Activated naive CD4-positive, alpha-beta T cell (primary cell): ENCODE results near the gene COPB2.
"Not testable (repeated sequence)": the region's sequence is repeated elsewhere in the genome, so short reads cannot be mapped to it uniquely, and the experiment has no call there.

Experiments used
- DNase-seq, 4 experiments: peaks; one replicate each; lab custom pipeline; 2025; lab: John Stamatoyannopoulos, UW

Gene COPB2

DNA sequence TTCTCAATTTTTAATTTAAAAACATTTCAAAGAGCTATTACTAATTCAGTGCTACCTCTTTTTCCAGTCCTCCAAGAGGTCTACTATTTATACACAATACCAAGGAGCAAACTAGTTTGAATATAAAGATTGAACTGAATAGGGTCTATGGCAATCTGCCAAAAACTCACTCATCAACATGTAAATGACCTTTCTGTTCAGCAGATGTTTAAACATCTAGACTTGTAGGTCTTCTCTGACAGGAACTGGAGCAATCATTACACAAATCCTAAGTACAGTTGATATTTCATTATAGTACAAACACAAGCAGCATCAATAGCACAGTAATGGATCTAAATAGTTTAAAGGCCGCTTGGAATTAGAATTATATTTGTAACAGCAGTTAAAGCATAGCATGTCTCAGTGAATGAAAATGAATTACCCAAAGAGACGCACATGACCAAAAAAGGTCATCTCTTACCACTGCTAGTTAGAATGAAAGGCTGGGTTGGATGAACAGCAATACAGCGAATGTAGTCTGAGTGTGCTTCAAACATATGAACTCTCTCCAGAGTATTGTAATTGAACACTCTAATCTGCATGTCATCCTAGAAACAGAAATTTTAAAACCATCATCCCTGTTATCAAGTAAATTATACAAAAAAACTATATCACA lies 10.7 kb downstream of the COPB2 start:
- no peak for DNase-seq

DNA sequence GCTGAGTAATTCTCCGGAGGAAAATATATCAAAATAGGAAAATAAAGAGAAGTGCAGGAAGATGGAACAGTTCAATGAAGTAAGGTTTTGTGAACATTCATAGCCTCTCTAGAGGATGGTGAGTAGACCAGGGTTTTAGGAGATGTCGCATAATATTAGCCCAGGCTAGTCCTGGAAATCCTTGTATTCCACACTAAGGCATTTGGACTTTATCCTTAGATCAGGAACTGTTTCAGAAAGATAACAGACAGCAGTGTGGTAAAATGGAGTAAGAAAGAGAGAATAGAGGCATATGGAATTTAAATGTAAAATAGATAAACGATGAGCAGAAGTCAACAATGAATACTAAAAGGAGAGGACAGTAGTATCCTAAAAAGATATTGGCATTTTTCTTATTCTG lies 12.1 kb downstream of the COPB2 start:
- no peak for DNase-seq

DNA sequence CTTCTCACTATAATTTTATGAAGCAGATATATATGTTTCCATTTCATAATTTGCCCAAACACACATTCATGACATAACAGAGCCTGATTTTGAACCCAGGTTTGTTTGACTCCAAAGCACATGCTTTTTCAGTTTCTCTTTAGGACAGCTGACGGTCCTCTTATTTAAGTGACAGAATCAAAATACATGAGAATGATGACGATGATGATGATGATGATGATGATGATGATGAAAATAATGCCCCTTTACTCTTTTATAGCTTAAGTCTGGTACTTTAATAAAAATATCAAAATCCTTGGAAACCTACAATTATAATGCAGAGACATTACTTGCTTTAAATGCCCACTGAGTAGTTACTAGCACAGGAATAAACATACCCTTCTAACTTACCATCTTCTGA lies 15.3 kb downstream of the COPB2 start:
- no peak for DNase-seq

DNA sequence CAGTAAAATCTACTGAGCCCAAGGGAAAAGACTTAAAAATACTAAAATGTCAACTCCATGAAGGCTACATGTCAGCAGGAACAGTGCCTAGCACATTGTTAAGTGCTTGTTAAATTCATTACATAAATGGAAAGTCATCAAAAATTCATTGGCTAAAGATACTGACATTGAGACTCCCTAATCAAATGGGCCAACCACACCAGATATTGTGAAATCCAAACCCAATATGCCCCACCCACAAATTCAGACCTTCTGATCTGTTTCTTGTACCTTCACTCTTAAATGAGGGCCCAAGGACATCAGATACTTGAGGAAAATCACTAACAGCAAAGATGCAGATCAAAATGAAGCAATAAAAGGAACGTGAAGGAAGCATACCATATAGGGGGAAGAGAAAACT lies 24.9 kb downstream of the COPB2 start:
- no peak for DNase-seq

DNA sequence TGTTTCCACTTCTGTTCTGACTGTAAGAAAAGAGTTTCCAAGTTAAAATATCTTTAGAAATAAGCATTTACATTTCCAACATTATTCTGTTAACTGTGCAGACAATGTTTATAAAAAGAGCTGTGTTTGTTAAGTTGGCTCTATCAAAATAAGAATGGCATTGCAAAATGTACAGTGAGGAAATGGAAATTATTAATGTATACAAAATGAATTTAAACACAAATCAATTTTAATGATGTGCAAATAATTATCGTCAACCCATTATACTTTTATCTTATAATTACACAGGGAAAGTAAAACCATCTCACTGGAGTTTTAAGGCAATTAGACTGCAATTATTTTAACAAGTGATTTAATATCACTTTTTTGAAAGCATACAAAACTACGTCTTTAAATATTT lies 28.2 kb downstream of the COPB2 start:
- no peak for DNase-seq

DNA sequence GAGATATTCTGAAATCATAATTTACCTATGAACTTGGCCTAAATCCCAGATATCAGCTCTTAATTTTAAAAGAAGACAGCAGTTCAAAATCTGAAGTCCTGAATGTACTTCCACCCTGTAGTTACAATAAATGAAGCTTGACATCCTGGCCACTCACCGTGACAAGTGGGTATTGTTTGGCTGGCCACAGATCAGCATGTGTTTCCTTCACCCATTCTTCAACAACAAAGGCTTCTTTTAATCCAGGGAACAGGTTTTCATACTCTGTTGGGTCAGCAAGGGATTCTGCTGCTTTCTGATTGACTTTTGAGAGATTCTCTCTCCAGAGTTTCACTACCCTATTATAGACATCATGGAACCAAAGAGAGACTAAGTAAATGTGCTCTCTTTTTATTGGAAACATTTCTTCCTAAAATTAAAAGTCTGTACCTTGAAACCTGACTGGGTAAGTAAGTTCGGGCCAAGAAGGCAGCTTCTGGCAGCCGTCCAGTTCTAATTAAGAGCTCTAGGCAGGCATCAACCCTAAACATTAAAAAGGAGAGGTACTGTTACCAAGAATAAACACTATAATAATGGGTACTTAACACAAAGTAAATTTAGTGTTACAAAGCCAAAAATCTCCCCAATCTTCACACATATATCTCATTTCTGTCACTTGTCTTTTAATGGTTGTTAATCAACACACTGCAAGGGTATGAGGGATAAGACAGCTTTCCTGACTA lies 30.4 kb downstream of the COPB2 start:
- DNase-seq, result no peak

DNA sequence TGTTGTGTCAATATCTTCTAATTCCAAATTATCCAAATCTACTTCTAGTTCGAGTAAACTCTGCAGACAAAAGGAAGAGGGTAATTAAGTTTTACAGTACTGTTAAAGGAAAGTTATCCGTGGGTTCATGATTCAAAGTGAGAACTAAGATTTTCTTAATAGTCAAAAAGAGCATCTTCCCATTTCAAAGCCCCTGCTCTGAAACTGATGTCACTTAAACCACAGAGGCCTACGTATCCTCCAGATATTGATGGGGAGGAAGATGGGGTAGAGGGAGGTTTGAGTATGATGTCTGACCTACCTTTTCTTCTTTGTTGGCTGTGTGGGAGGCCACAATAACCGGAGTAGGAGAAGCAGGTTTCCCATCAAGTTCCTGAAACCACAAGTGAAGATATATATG lies 31.5 kb downstream of the COPB2 start:
- no peak for DNase-seq

DNA sequence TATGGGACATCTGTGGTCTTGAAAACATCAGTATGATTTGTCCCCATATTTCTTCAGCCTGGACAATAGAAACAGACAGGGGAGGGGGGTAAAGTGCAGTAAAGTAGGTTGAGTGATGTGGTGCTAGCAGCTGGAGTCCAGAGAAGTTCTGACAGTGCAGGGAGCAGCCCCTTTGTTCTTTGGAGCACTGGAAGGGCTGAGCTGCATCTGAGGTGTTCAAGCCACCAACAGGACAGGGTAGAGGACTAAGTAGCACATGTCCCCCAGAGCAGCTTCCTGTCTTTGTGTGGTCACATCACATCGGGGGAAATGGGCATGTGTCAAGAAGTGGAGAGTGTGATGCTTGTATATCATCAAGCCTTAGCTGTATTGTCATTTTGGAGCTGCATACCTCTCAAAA lies 33.6 kb downstream of the COPB2 start:
- DNase-seq, result no peak

DNA sequence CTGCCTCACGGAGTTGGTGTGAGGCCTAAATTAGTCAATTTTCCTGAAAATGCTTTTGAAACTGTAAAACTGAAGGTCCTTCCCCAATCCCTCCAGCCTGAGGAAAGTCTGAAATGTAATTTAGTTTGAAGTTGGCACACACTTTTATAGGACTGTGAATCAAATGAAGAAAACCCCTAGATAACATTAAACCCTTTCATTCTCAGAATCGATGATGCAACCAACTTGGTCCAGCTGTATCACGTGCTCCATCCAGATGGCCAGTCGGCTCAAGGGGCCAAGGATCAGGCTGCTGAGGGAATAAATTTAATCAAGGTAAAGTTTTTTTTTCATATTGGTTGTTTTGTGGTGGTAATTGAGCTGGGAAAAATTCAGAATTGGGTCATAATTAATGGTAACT lies 34.0 kb downstream of the COPB2 start:
- no peak for DNase-seq

DNA sequence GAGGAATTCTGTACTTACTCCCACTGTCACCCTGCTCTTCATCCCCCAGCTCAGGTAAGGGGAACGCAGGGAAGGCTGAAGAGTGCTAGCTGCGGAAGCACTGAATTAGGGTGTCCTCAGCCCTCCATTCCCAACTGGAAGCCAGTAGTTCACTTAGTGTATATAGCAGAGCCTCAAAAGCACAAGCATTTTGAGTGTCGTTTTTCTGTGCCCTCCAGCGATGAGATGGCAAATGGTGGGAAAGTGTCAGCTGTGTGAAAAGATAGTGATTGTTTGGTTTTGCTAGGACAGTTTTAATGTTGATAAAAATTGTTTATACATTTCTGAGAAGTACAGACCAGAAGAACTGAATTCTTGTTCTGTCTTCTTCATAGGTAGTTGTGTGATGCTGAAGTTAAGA lies 34.8 kb downstream of the COPB2 start:
- DNase-seq, result no peak

DNA sequence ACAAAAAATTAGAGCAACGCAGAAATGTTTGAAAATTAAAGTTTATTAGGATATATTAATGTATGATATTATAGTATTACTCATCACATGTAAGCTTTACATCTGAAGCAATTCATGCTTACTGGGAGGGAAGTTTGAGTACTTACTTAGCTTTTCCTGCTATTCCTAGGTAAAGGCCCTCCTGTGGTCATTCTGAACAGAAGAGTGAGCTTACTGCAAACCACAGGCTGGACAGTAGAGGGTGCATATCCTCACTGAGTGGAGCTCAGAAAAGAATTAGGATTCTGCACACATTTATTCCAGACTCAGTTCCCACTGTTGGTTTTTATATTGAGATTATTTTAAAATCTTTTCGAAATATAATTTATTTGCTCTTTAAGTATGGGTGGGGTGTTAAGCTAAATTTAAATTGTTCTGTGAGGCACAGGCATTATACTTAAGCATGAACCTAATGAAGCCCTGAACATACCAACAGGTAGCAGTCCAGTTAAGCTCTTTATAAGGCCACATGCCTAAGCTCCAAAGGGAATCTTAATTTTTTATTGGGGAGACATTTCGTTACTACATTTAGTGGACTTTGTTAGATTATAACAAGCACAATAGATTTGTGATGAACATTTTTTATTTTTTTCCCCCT lies 35.4 kb downstream of the COPB2 start:
- no peak for DNase-seq

DNA sequence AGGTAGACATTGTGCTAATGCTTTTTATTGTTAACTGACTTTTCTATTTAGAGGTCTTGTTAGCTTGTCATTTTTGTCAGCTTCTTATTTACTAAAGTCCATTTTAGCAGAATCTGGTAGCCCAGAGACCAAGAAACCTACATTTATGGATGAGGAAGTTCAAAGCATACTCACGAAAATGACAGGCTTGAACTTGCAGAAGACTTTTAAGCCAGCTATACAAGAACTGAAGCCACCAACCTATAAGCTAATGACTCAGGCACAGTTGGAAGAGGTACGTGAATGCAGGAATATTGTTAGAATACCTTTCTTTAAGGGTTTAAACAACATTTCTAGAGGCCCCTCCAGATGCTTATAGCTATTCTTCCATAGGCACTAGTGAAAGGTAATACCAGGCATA lies 42.7 kb downstream of the COPB2 start:
- no peak for DNase-seq

DNA sequence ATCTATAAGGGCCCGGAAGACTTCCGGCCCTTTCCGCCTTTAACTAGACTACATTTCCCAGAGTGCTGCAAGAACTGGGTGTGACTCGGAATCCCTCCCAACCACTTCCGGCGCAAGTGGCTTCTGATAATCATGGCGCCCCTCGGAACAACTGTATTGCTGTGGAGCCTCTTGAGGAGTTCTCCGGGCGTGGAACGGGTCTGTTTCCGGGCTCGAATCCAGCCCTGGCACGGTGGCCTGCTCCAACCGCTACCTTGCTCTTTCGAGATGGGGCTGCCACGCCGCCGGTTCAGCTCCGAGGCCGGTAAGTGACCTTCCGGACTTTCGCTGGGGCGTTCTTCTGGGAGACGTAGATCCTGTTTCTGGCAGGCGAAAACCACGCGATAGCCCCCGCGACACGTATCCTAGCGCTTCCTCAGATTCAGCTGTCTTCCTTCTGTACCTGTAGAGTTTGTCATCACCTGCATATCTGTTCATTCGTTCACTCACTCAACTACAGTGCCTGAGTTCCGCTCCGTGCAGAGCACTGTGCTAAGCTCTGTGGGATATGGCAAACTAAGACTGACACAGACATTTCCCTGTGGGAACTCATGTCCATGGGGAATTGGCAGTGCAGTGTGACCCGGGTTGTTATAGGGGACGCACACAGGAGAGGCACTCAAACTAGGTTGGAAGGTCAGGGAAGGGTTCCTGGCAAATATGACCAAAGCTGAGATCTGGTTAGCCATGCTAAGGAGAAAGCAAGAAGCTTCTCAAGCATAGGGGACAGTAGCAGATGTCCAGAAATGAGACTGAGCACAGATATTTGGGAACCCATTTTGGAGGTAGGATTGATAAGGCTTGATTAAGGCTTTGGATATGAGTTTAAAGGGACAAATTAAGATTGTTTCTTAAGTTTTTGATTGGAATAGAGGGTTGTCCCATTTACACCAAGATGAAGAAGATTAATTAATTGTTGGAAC lies 45.3 kb downstream of the COPB2 start, which contains the start of gene MRPS22:
MRPS22 (plus strand) TSS at position 126 of the 962 bp plus-strand sequence; CDS start at position 133, 7 bp downstream.
- peak; percentile 42 to 61 (median 55) for DNase-seq

DNA sequence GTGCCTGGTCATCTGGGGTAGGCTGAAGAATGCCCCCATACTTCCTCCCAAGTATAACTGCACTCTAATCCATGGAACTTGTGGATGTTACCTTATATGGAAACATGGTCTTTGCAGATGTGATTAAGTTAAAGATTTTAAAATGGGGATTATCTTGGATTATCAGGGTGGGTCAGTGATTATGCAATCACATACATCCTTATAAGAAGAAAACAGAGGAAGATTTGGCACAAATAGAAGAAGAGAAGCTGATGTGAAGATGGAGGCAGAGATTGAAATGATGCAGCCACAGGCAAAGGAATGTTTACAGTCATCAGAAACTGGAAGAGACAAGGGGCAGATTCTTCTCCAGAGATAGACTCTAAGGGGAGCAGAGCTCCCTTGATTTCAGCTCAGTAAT lies 47.4 kb downstream of the COPB2 start:
- DNase-seq, result no peak

DNA sequence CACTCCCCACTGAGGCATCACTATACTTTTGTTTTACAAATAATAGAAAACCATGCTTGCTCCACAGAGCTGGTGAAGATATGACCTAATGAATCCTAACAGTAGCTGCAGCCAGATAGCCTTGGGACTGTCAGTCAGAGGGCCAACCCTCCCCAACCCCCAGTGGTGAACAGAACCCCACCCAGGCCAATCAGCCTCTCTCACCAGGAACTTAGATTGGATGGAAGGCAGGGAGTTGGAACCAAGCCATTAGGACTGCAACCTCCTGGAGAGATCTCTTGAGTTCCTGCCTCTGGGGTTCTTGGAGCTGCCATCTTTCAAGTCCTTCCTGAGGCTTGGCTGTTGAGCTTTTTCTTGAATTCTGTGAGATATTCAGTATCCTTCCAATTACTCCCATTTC lies 48.7 kb downstream of the COPB2 start:
- no peak for DNase-seq

DNA sequence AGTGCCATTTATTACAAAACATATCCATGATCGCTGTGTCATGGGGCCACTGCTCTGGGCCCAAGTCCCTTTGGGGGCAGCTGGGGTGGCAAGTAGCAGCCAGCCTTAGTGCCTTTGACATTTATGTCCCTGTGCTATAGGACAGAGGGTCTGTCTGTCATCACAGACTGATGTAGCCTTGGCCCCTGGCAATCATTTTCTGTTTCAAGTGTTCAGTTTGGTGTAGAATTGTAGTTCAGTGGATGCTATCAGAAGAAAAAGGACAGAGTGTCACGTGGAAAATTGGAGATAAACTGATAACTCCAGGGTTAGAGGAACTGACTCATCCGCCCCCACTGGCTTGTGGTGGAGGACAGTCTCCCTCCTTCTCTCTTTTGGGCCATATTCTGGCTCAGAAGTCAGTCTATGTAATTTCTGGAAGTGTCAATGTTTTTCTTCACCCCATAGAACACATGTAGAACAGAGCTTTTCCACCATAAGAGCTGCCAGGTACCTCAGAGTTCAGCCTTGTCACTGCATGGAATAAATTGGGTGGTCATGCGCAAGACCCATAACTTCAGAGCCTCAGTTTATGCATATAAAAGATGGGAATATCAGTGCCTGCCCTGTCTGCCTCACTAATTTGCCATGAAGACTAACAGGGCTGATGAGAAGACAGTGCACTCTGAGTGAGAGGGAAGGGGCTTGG lies 50.1 kb downstream of the COPB2 start:
- no peak for DNase-seq

DNA sequence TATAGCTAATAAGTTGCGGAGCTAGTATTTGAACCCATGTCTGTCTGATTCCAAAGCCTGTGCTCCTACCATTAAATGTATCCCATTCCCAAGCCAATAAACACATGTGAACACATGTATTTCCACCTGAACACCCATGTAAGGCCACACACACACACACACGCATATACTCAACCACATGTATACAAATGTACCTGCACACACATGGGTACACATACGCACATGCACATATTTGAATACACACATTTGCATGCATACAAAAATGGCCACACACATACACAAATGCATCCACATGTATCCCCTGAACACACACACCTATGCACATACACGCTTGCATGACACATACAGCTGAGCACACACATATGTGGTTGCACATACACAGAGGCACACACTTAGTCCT lies 51.0 kb downstream of the COPB2 start:
- DNase-seq, result no peak

DNA sequence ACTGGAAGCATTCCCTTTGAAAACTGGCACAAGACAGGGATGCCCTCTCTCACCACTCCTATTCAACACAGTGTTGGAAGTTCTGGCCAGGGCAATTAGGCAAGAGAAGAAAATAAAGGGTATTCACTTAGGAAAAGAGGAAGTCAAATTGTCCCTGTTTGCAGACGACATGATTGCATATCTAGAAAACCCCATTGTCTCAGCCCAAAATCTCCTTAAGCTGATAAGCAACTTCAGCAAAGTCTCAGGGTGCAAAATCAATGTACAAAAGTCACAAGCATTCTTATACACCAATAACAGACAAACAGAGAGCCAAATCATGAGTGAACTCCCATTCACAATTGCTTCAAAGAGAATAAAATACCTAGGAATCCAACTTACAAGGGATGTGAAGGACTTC lies 54.8 kb downstream of the COPB2 start:
- not testable (repeated sequence) for DNase-seq

DNA sequence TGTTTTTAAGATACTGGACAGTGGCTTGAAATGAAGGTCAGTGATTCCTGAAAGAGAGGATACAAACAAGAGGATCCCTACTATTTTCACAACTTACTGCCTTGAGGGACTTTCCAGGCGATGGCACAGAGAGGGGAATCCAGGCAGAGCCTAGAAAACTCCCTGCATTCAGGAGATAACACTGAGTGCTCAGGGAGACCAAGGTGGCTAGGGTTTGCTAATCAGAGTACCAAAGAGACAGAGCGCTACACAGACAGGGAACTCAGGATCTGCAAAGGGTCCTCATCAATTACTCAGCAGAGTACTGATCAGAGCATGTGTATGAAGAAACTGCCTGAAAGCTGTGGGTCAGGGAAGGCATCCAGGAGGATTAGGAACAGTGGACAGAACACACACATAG lies 57.4 kb downstream of the COPB2 start:
- DNase-seq, result no peak

DNA sequence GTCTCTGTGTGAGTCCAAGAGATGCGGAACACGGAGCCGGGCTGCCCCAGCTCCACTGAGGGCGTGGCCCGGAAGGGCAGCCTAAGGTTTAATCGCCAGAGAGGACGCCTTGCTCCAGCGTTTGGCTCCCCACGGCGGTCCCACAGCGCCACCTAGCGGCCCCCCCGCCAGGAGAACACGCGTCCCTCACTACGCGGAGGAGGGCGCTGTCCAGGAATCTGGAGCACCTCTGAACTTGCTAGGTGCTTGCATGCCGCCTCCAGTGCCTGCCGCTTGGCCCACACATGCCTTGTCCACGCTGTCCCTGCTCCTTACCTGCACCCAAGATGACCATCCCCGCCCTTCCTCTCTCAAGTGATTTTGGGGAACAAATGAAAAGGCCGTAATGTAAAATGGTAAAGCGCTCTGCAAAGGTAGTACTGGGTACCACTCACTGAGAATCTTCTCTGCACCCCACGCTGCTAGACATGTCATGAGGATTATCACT lies 60.0 kb downstream of the COPB2 start:
- DNase-seq, result peak; percentile 75 to 94 (median 84)

DNA sequence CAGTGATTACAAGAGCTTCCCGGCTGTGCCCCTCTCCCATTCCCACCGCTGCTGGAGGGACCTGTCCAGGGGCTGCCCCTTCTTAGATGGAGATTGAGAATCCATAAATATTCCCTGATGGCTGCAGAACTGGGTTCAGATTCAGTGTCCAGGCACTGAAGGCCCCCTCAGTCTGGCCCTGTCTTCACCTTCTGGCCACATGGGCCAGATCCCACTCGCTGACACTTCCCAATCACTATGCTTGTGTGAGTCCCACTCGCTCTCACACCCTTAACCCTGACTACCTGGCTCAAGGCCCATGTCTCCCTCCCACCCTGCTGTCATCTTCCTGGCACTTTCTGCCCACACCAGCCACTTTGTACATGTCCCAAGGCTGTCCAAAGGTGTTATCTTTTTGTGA lies 61.1 kb downstream of the COPB2 start:
- no peak for DNase-seq
